ENCODE measurements around the gene ARSH.

Gene ARSH

GRCh38 chrX:3052860-3053259, 46.5 kb downstream of the ARSH start:
- no peaks in the 10 kb centered on the region for H3K79me2 ChIP-seq (ENCODE audit: low read length)
- no peak overlapping the region for H3K27ac ChIP-seq (ENCODE audit: low read length)
- H2AFZ ChIP-seq (ENCODE audit: low read length): no peak overlapping the region
- H3F3A ChIP-seq (ENCODE audit: insufficient read depth, low read length): no peaks in the 10 kb centered on the region
- H3K9me2 ChIP-seq (replicated peaks; ENCODE audit: insufficient read depth, low read length): no peaks in the 10 kb centered on the region
- TF ChIP-seq EZH2phosphoT487 (IDR thresholded peaks at IDR 0.05; ENCODE audit: low read length): no peak
- no peak for TF ChIP-seq EZH2 (optimal IDR thresholded peaks at IDR 0.05; ENCODE audit: low read depth, low read length)
- no peak for TF ChIP-seq CTCF (IDR thresholded peaks at IDR 0.05; ENCODE audit: low read length)
- no peak overlapping the region for H3K4me3 ChIP-seq (ENCODE audit: low read length)
- no peak overlapping the region for H3K9ac ChIP-seq (ENCODE audit: low read length)
- DNase-seq: no peak
- H3K27me3 ChIP-seq (replicated peaks; ENCODE audit: insufficient read depth, low read length): no peaks in the 10 kb centered on the region
- H3K4me2 ChIP-seq (ENCODE audit: low read depth, low read length): no peak overlapping the region
- no peaks in the 10 kb centered on the region for H3K4me1 ChIP-seq (ENCODE audit: low read length)
- H3K9me3 ChIP-seq (replicated peaks; ENCODE audit: insufficient read depth, low read length): no peaks in the 10 kb centered on the region
- no peaks in the 10 kb centered on the region for H4K20me1 ChIP-seq (ENCODE audit: insufficient read depth, low read length)
- H3K36me3 ChIP-seq (replicated peaks; ENCODE audit: insufficient read depth, low read length): no peaks in the 10 kb centered on the region

DNA sequence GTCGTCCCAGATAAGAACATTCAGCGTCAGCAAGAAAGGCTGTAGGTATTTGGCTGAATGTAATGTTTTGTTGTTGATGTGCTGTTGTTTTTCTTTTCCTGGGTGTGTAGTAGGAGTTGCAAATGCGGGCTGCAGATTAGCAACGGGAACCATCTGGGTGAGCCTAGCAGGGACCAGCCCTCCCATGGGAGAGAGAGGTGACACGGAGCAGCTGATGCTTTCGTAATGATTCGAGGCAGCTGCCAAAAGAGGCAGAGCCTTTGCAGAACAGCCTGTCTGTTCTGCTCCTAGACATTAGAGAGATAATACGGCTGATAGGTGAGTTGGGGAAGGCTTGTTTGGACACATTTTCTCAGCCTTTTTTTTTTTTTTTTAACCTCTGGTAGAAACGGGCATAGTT, 60.2 kb downstream of the ARSH start:
- H3F3A ChIP-seq (ENCODE audit: insufficient read depth, low read length): no peaks in the 10 kb centered on the region
- no peaks in the 10 kb centered on the region for H4K20me1 ChIP-seq (ENCODE audit: insufficient read depth, low read length)
- H3K9me3 ChIP-seq (replicated peaks; ENCODE audit: insufficient read depth, low read length): no peaks in the 10 kb centered on the region
- H3K79me2 ChIP-seq (ENCODE audit: low read length): no peaks in the 10 kb centered on the region
- no peak for DNase-seq
- H3K9me2 ChIP-seq (replicated peaks; ENCODE audit: insufficient read depth, low read length): no peaks in the 10 kb centered on the region
- H3K4me1 ChIP-seq (ENCODE audit: low read length): no peaks in the 10 kb centered on the region
- no peaks in the 10 kb centered on the region for H3K27me3 ChIP-seq (replicated peaks; ENCODE audit: insufficient read depth, low read length)
- no peak overlapping the region for H2AFZ ChIP-seq (ENCODE audit: low read length)
- TF ChIP-seq CTCF (IDR thresholded peaks at IDR 0.05; ENCODE audit: low read length) (no peak), EZH2phosphoT487 (IDR thresholded peaks at IDR 0.05; ENCODE audit: low read length) (no peak), EZH2 (optimal IDR thresholded peaks at IDR 0.05; ENCODE audit: low read depth, low read length) (no peak)
- no peak overlapping the region for H3K9ac ChIP-seq (ENCODE audit: low read length)
- no peaks in the 10 kb centered on the region for H3K36me3 ChIP-seq (replicated peaks; ENCODE audit: insufficient read depth, low read length)
- H3K4me3 ChIP-seq (ENCODE audit: low read length): no peak overlapping the region
- H3K27ac ChIP-seq (ENCODE audit: low read length): no peak overlapping the region
- H3K4me2 ChIP-seq (ENCODE audit: low read depth, low read length): no peak overlapping the region

DNA sequence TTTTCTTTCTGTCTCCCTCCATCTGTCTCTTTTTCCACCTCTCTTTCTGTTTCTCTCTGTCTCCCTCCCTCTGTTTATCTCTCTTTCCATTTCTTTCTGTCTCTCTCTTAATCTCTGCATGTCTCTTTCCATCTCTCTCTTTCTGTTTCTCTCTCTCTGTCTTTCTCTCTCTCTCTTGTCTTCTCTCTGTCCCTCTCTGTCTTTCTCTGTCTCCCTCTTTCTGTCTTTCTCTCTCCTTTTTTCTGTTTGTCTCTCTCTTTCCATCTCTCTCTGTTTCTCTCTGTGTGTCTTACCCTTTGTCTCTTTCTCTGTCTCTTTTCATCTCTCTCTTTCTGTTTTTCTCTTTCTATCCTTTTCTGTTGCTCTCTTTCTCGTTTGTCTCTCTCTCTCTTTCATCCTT, 69.6 kb downstream of the ARSH start:
- H3K4me1 ChIP-seq (ENCODE audit: low read length): no peaks in the 10 kb centered on the region
- no peak overlapping the region for H3K9ac ChIP-seq (ENCODE audit: low read length)
- H3K36me3 ChIP-seq (replicated peaks; ENCODE audit: insufficient read depth, low read length): no peaks in the 10 kb centered on the region
- no peak for TF ChIP-seq CTCF (IDR thresholded peaks at IDR 0.05; ENCODE audit: low read length)
- H2AFZ ChIP-seq (ENCODE audit: low read length): no peak overlapping the region
- H3K4me3 ChIP-seq (ENCODE audit: low read length): no peak overlapping the region
- no peaks in the 10 kb centered on the region for H4K20me1 ChIP-seq (ENCODE audit: insufficient read depth, low read length)
- no peak overlapping the region for H3K27ac ChIP-seq (ENCODE audit: low read length)
- no peaks in the 10 kb centered on the region for H3K9me3 ChIP-seq (replicated peaks; ENCODE audit: insufficient read depth, low read length)
- no peak for DNase-seq
- no peak overlapping the region for H3K4me2 ChIP-seq (ENCODE audit: low read depth, low read length)
- H3K9me2 ChIP-seq (replicated peaks; ENCODE audit: insufficient read depth, low read length): no peaks in the 10 kb centered on the region
- H3K27me3 ChIP-seq (replicated peaks; ENCODE audit: insufficient read depth, low read length): no peaks in the 10 kb centered on the region
- no peaks in the 10 kb centered on the region for H3F3A ChIP-seq (ENCODE audit: insufficient read depth, low read length)
- no peaks in the 10 kb centered on the region for H3K79me2 ChIP-seq (ENCODE audit: low read length)

All from MM.1S (cell line).